Measurements from ENCODE around the gene MKRN1.
A peak's percentile ranks its signal among the peaks of the same experiment; 100 is the strongest.
"Not testable (repeated sequence)": the region's sequence is repeated elsewhere in the genome, so short reads cannot be mapped to it uniquely, and the experiment has no call there.

Gene MKRN1

DNA sequence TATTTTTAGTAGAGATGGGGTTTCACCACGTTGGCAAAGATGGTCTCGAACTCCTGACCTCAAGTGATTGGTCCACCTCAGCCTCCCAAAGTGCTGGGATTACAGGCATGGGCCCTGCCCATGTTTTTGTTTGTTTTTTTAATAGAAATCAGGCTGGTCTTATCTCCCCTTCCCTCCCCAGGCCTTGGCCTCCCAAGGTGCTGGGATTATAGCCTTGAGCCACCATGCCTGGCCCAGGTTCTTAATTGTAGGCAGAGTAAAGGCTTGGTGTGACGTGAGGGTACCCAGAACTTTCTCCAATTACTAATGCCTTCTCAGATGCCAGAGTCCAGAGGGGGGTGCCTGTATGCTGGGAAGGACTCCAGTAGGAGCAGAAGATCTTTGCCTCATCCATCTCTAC lies 5.2 kb upstream of the MKRN1 start:
- no peak for DNase-seq

DNA sequence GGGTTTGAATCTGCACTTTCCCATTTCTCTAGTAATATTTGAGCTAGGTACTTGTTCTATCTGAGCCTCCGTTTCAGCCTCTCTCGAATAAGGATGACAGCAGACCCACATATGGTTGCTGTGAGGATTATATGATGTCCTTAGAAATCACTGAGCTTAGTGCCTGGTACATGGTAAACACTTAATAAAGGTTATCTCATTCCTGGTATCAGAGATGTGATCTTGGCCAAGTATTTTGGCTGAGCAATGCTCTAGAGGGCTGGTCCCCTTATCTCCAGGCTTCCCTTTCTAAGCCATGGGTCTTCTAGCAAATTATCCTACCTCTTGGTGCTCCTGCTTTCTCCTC lies 407 bp upstream of the MKRN1 start:
- DNase-seq: no peak

- peak; percentile 76 for DNase-seq
Measured at GRCh38 chr7:140478246-140479061, 851 bp downstream of the MKRN1 start.

DNA sequence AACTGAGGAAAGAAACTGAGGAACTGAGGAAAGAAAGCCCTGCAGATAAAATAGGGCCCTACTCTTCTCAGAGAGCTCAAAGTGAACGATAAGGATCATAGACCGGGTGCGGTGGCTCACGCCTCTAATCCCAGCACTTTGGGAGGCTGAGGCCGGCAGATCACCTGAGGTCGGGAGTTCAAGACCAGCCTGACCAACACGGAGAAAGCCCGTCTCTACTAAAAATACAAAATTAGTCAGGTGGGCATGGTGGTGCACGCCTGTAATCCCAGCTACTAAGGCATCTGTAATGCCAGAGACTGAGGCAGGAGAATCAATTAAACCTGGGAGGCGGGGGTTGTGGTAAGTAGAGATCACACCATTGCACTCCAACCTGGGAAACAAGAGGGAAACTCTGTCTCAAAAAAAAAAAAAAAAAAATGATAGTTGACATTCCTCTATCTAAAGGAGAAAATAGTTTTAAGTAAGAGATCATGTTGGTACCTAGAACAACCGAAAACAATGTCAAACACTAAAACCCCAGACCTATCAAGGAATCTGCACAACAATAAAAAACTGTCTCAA lies 2.5 kb downstream of the MKRN1 start:
- DNase-seq: no peak

GRCh38 chr7:140475747-140476333 lies 3.5 kb downstream of the MKRN1 start:
- DNase-seq: peak; percentile 63 to 74 (median 70)

GRCh38 chr7:140463111-140463510 lies 16.2 kb downstream of the MKRN1 start:
- peak in 2 of 3 donors; percentile 3 to 43 for DNase-seq

- DNase-seq: no peak
Measured at GRCh38 chr7:140458916-140459315, 20.4 kb downstream of the MKRN1 start.

GRCh38 chr7:140458201-140458600 lies 21.1 kb downstream of the MKRN1 start:
- no peak for DNase-seq

DNA sequence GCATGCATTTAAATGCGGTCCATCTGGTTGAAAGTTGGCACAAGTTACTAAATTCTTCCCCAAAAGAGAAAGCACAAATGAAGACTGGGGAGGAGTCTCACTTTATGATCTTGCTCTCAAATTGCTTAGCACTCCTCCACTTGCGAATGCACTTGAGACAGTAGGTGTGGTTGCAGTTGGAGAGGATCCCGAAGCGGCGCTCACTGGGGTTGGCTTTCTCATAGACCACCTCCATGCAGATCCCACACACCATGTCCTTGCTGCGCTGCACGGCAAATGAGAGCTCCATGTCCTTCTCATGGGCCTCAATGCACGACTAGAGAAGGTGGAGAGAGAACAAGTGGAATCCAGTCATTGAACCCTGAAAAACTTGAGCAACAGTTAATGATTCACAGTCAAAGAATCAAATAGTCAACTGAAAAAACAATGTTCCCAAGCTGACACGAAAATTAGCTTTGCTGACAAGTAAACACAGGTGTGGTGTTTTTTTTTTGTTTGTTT lies 22.7 kb downstream of the MKRN1 start:
- no peak for DNase-seq

GRCh38 chr7:140455743-140456142 lies 23.6 kb downstream of the MKRN1 start:
- no peak for DNase-seq

- DNase-seq: no peak
Measured at GRCh38 chr7:140454657-140455015, 24.7 kb downstream of the MKRN1 start.

- not testable (repeated sequence) for DNase-seq
Measured at GRCh38 chr7:140453785-140454656, 25.3 kb downstream of the MKRN1 start.

- no peak for DNase-seq
Measured at GRCh38 chr7:140453273-140453672, 26.0 kb downstream of the MKRN1 start.

GRCh38 chr7:140451716-140452115 lies 27.6 kb downstream of the MKRN1 start:
- no peak for DNase-seq

DNA sequence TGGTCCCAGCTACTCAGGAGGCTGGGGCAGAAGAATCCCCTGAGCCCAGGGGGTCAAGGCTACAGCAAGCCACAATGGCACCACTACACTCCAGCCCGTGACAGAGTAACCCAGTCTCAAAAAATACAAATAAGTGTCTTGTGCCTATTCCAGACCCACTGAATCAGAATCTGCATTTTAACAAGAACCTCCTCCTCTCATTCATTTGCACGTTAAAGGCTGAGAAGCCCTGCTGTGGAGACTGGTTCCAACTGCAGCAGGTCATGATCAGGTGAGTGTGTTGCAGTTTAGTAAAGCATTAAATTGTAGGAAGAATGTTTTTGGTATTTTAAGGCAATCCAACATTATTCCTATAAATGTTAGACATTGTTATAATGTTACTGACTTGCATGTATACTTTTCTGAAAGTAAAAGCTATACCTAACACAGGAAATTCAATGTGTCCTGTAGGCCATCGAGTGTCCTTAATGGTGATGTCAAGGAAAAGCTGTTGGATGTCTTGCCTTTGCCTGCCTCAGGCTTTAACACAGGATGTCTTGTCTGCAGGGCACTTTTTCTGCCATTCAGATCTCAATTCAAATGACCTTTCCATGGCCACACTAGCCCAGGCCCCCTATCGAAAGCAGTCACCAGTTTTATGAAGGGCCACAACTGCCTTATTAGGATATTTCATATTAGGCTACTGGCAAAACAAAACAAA lies 30.4 kb downstream of the MKRN1 start:
- no peak for DNase-seq

- no peak for DNase-seq
Measured at GRCh38 chr7:140447841-140448240, 31.5 kb downstream of the MKRN1 start.

GRCh38 chr7:140446467-140446866 lies 32.8 kb downstream of the MKRN1 start:
- no peak for DNase-seq

DNA sequence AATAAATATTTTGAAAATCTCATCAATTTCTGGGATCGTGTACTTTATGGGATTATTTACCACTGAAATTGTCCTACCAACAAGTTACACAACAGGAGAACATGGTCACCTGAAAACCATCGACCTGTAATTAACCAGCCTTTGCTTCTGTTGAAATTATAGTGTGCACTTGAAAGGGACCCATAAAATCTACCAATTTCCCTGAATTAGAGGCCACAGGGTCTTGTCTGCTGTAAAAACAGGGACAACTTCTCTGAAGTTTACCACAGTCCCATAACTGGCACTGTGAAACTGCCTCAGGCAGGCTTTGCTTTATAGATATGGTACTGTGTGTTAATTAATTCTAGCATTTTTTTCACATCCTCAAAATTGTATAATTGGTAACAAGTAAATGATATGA lies 37.8 kb downstream of the MKRN1 start:
- DNase-seq: no peak

GRCh38 chr7:140440593-140440992 lies 38.7 kb downstream of the MKRN1 start:
- DNase-seq: no peak

DNA sequence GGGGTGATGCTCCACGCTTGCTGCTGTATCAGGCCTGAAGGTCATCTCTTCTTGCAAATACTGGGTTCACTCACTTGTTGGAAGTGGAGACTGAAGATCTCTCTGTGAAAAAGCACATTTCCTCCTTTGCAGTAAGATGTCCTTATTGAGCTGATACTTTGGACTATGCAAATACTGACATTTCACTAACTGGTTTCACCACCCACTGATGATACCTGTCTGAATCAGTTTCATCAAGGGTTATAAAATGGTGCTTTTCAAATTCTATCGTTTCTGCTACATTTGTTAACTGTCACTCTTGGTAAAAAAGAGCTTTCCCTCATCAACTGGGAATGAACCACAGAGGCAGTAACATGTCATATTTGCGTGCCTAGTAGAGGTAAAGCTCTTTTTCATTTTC lies 39.9 kb downstream of the MKRN1 start:
- no peak for DNase-seq

GRCh38 chr7:140435252-140435895 lies 43.9 kb downstream of the MKRN1 start:
- no peak for DNase-seq

DNA sequence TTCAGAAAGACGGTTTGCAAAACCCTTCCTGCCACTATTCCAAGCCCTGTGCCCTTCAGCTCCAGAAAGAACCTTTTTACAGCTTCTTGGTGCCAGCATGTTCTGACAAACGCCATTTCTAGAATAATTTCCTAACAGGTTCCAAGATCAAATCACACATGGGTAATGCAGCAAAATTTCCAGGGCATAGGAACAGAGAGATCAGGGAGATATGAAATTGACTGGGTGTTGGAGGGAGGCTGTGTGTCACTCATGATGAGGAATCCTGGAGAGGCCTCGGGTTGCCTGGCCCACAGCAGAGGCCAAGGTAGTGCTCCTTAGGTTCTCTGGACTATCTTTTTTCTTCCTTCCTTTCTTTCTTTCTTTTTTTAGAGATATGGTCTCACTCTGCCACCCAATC lies 45.9 kb downstream of the MKRN1 start:
- no peak for DNase-seq
